ENCODE measurements around the gene RYR1. TPM values are rescaled to one million over a fixed set of nuclear protein-coding genes. Genes with fewer than 3 reads are reported as not detected.

The RYR1 gene
- total and polyA plus RNA-seq, 2 of the 8 experiments (the other 6 are each of a cell fraction or from before 2014, with no cell fraction given): 5.8 to 11.8 TPM

- POLR2A ChIA-PET (ENCODE audit: partially characterized antibody): interaction anchor here (0.9 to 1.7 kb wide), 2 partner anchors 8 to 42 kb away, joined by 3 read pairs; partner anchors contain the start of gene GGN
Measured at GRCh38 chr19:38429811-38430156, 3.7 kb upstream of the RYR1 start.

More at GRCh38 chr19:38429811-38430156, 3.7 kb upstream of the RYR1 start:
- no peak overlapping the region for H3K14ac ChIP-seq (ENCODE audit: insufficient read length)
- no peak overlapping the region for H2BK120ac ChIP-seq (replicated peaks; ENCODE audit: low read depth, low read length)
- no peaks in the 10 kb centered on the region for H3K9me3 ChIP-seq (ENCODE audit: insufficient read depth in 2 of 2, low read depth in 1 of 2, low read length in 1 of 2)
- DNase-seq (ENCODE audit: low read depth in 1 of 2, low spot score in 2 of 2) (no peak), FAIRE-seq (no peak)
- no peak overlapping the region for H3K4me3 ChIP-seq (ENCODE audit: extremely low read depth in 1 of 4, insufficient read depth in 2 of 4, low read depth in 3 of 4, low read length in 4 of 4)
- H3K79me1 ChIP-seq (ENCODE audit: low read depth, low read length): no peaks in the 10 kb centered on the region
- no peak overlapping the region for H3K4me2 ChIP-seq (ENCODE audit: insufficient read depth in 1 of 2, low read depth in 2 of 2, low read length in 2 of 2)
- H4K91ac ChIP-seq (replicated peaks; ENCODE audit: insufficient read length, low read length): no peak overlapping the region
- H3K18ac ChIP-seq (ENCODE audit: extremely low read depth, low read length): no peak overlapping the region
- no peak overlapping the region for H2AK5ac ChIP-seq (ENCODE audit: low read depth, low read length)
- H3K27ac ChIP-seq (ENCODE audit: low read depth, low read length): no peak overlapping the region
- H3K4me1 ChIP-seq (replicated peaks in 1 of 4; ENCODE audit: control insufficient read depth in 3 of 4, insufficient read depth in 4 of 4, low read length in 3 of 4): peaks cover 9 to 13% (median 12%) of the 10 kb centered on the region in 4 experiments
- no peaks in the 10 kb centered on the region for H3K79me2 ChIP-seq (ENCODE audit: control insufficient read depth in 1 of 2, insufficient read depth in 2 of 2, low read length in 2 of 2)
- no peak overlapping the region for H2BK20ac ChIP-seq (ENCODE audit: low read length)
- TF ChIP-seq SIX5 (IDR thresholded peaks at IDR 0.05; ENCODE audit: low read depth, low read length) (no peak), JUND (IDR thresholded peaks at IDR 0.05; ENCODE audit: low read length) (no peak), RAD21 (IDR thresholded peaks at IDR 0.05 in 1 of 2, conservative IDR thresholded peaks at IDR 0.05 in 1 of 2; ENCODE audit: low read depth in 2 of 2, low read length in 2 of 2) (no peak), PHF8 (conservative IDR thresholded peaks at IDR 0.05; ENCODE audit: low read depth, low read length) (no peak), SAP30 (IDR thresholded peaks at IDR 0.05; ENCODE audit: insufficient read depth, insufficient replicate concordance, low read length) (no peak), GABPA (IDR thresholded peaks at IDR 0.05; ENCODE audit: borderline replicate concordance, insufficient read depth, low read length) (no peak), TCF12 (IDR thresholded peaks at IDR 0.05; ENCODE audit: low read depth, low read length) (no peak), SUZ12 (IDR thresholded peaks at IDR 0.05; ENCODE audit: low read length) (no peak), MAFK (IDR thresholded peaks at IDR 0.05; ENCODE audit: low read depth, low read length) (no peak), E2F6 (IDR thresholded peaks at IDR 0.05) (no peak), CTBP2 (IDR thresholded peaks at IDR 0.05; ENCODE audit: borderline replicate concordance, insufficient read depth, insufficient read length, low read length) (no peak), SP1 (IDR thresholded peaks at IDR 0.05; ENCODE audit: low read depth, low read length) (no peak)
- H2BK12ac ChIP-seq (ENCODE audit: low read depth, low read length): no peak overlapping the region
- H3K23me2 ChIP-seq (ENCODE audit: low read depth, low read length): peaks cover 8% of the 10 kb centered on the region; the same call in 1 of the 2 replicates
- H2BK5ac ChIP-seq (ENCODE audit: low read depth, low read length): no peak overlapping the region
- CTCF ChIA-PET (ENCODE audit: partially characterized antibody): no interaction called here
- no peak overlapping the region for H3K23ac ChIP-seq (ENCODE audit: insufficient read length)
- no peak overlapping the region for H2AFZ ChIP-seq (ENCODE audit: low read length)
- no peak overlapping the region for H4K8ac ChIP-seq (ENCODE audit: extremely low read depth, insufficient read depth, low read length)
- WGBS, 2 experiments (ENCODE audit: extremely low coverage in 1 of 2, insufficient coverage in 1 of 2, insufficient read length in 1 of 2, insufficient replicate concordance in 2 of 2, low coverage in 1 of 2, low lambda C conversion rate in 2 of 2, missing lambda C conversion rate in 1 of 2): 89% methylated on average over 2 of the region's 2 CpGs; no CpG with 5 or more reads in 1 of the 2 experiments
- H3K4ac ChIP-seq (replicated peaks; ENCODE audit: insufficient read length, low read depth, low read length): no peak overlapping the region
- no peak overlapping the region for H3K56ac ChIP-seq (replicated peaks; ENCODE audit: insufficient read length, low read depth, low read length)
- no peaks in the 10 kb centered on the region for H3K27me3 ChIP-seq (replicated peaks in 1 of 4; ENCODE audit: control insufficient read depth in 3 of 4, extremely low read depth in 1 of 4, insufficient read depth in 3 of 4, low read length in 3 of 4)
- H2BK15ac ChIP-seq (ENCODE audit: low read length): no peak overlapping the region
- H4K5ac ChIP-seq (ENCODE audit: insufficient read length, low read depth, low read length): no peak overlapping the region
- no peak overlapping the region for H3K9ac ChIP-seq (replicated peaks in 1 of 4; ENCODE audit: extremely low read depth in 1 of 4, low read depth in 3 of 4, low read length in 3 of 4)
- no peaks in the 10 kb centered on the region for H3K36me3 ChIP-seq (ENCODE audit: control insufficient read depth in 2 of 4, insufficient read depth in 4 of 4, low read length in 3 of 4)
- H4K20me1 ChIP-seq (replicated peaks in 1 of 2; ENCODE audit: control insufficient read depth in 1 of 2, insufficient read depth in 2 of 2, low read length in 2 of 2): no peaks in the 10 kb centered on the region
